Measurements from ENCODE around the gene RETSAT.
"Not testable (repeated sequence)": the region's sequence is repeated elsewhere in the genome, so short reads cannot be mapped to it uniquely, and the experiment has no call there.

Gene RETSAT

DNA sequence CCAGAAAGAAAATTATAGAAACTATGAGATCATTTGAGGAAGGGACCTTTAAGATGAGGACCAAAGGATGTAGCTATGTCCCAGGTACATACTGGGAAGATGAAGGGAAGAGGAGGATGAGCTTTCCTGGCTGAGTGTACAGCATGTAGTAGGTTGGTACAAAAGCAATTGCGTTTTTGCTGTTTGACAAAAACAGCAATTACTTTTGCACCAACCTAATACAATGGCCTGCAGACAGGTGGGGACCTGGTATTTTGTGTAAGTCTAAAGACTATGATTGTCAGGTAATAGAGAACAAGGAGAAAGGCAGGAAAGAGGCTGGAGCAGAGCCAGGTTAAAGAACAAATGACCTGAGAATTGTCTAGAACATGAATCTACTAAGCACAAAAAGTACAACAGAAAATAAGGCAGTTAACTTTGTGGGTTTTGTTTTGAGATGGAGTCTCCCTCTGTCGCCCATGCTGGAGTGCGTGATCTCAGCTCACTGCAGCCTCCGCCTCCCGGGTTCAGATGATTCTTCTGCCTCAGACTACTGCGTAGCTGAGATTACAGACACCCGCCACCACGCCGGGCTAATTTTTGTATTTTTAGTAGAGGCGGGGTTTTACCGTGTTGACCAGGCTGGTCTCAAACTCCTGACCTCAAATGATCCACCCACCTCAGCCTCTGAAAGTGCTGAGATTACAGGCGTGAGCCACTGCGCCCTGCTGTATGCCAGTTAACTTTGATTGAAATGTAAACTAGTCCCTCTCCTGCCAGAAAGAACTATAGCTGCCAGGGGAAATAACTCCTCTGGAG lies 23.3 kb downstream of the RETSAT start:
- Mint-ChIP-seq H3K4me3 (no peak overlapping the region), H3K9me3 (no peaks in the 10 kb centered on the region), H3K27ac (no peak overlapping the region), H3K4me1 (peaks cover 13% of the 10 kb centered on the region), H3K27me3 (no peaks in the 10 kb centered on the region), H3K36me3 (ENCODE audit: low read depth) (peaks cover 14% of the 10 kb centered on the region)
- DNase-seq (no peak), ATAC-seq (no peak)

GRCh38 chr2:85329701-85330100 lies 24.6 kb downstream of the RETSAT start:
- Mint-ChIP-seq H3K27ac (peak overlapping the region; percentile 30), H3K4me1 (peaks cover 22% of the 10 kb centered on the region), H3K36me3 (ENCODE audit: low read depth) (peaks cover 27% of the 10 kb centered on the region)
- not testable (repeated sequence) for H3K4me3 Mint-ChIP-seq, ATAC-seq, H3K27me3 Mint-ChIP-seq, H3K9me3 Mint-ChIP-seq, DNase-seq

DNA sequence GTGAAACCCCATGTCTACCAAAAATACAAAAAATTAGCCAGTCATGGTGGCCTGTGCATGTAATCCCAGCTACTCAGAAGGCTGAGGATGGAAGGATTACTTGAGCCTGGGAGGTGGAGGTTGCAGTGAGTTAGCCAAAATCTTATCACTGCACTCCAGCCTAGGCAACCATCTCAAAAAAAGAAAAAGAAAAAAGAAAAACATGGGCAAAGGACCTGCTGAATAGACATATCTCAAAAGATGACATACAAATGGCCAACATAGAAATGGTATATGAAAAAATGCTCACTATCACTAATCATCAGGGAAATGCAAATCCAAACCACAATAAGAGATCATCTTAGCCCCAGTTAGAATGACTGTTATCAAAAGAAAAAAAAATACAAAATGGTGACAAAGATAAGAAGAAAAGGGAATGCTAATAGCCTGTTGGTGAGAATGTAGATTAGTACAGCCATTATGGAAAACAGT lies 25.1 kb downstream of the RETSAT start:
- Mint-ChIP-seq H3K4me1 (peaks cover 27% of the 10 kb centered on the region), H3K4me3 (no peak overlapping the region), H3K9me3 (no peaks in the 10 kb centered on the region), H3K27ac (peak overlapping the region; percentile 30), H3K27me3 (no peaks in the 10 kb centered on the region), H3K36me3 (ENCODE audit: low read depth) (peaks cover 32% of the 10 kb centered on the region)
- DNase-seq (no peak), ATAC-seq (no peak)

- ATAC-seq (peak; percentile 93), DNase-seq (peak; percentile 95)
- H3K27me3 Mint-ChIP-seq, result no peaks in the 10 kb centered on the region
- H3K4me1 Mint-ChIP-seq, result peaks cover 39% of the 10 kb centered on the region
- peak within 1 kb of the TSS; percentile 92 for H3K4me3 Mint-ChIP-seq
- H3K36me3 Mint-ChIP-seq (ENCODE audit: low read depth), result peaks cover 44% of the 10 kb centered on the region
- peak within 1 kb of the TSS; percentile 98 for H3K27ac Mint-ChIP-seq
- no peaks in the 10 kb centered on the region for H3K9me3 Mint-ChIP-seq
These were observed 26.3 kb downstream of the RETSAT start, which contains the start of gene TGOLN2 for GRCh38 chr2:85327822-85328617. TGOLN2 (minus strand) TSS chr2:85327989; CDS start chr2:85327962, 27 bp downstream.

- Mint-ChIP-seq H3K4me3 (peak overlapping the region; percentile 92), H3K9me3 (no peaks in the 10 kb centered on the region), H3K4me1 (peaks cover 46% of the 10 kb centered on the region), H3K27ac (peak overlapping the region; percentile 98), H3K27me3 (no peaks in the 10 kb centered on the region), H3K36me3 (ENCODE audit: low read depth) (peaks cover 51% of the 10 kb centered on the region)
- peak; percentile 22 for ATAC-seq
- DNase-seq, result peak; percentile 62
These were observed 27.0 kb downstream of the RETSAT start for GRCh38 chr2:85327160-85327821.

GRCh38 chr2:85326406-85327159 lies 27.7 kb downstream of the RETSAT start:
- peak; percentile 48 for DNase-seq
- no peaks in the 10 kb centered on the region for H3K27me3 Mint-ChIP-seq
- H3K27ac Mint-ChIP-seq, result peak overlapping the region; percentile 98
- H3K4me1 Mint-ChIP-seq, result peaks cover 53% of the 10 kb centered on the region
- peak; percentile 30 for ATAC-seq
- H3K9me3 Mint-ChIP-seq, result no peaks in the 10 kb centered on the region
- peaks cover 58% of the 10 kb centered on the region for H3K36me3 Mint-ChIP-seq (ENCODE audit: low read depth)
- peak overlapping the region; percentile 92 for H3K4me3 Mint-ChIP-seq

DNA sequence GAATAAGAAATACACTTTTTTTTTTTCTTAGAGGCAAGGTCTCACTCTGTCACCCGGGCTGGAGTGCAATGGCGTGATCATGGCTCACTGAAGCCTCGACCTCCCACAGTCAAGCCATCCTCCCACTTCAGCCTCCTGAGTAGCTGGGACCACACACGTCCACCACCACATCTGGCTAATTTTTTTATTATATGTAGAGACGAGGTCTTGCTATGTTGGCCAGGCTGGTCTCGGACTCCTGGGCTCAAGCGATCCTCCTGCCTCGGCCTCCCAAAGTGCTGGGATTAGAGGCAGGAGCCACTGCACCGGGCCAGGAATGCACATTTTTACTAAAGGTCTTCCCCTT lies 28.9 kb downstream of the RETSAT start:
- peak overlapping the region; percentile 92 for H3K4me3 Mint-ChIP-seq
- no peaks in the 10 kb centered on the region for H3K9me3 Mint-ChIP-seq
- no peaks in the 10 kb centered on the region for H3K27me3 Mint-ChIP-seq
- peaks cover 61% of the 10 kb centered on the region for H3K4me1 Mint-ChIP-seq
- peaks cover 70% of the 10 kb centered on the region for H3K36me3 Mint-ChIP-seq (ENCODE audit: low read depth)
- ATAC-seq, result no peak
- H3K27ac Mint-ChIP-seq, result peak overlapping the region; percentile 98
- DNase-seq, result no peak

DNA sequence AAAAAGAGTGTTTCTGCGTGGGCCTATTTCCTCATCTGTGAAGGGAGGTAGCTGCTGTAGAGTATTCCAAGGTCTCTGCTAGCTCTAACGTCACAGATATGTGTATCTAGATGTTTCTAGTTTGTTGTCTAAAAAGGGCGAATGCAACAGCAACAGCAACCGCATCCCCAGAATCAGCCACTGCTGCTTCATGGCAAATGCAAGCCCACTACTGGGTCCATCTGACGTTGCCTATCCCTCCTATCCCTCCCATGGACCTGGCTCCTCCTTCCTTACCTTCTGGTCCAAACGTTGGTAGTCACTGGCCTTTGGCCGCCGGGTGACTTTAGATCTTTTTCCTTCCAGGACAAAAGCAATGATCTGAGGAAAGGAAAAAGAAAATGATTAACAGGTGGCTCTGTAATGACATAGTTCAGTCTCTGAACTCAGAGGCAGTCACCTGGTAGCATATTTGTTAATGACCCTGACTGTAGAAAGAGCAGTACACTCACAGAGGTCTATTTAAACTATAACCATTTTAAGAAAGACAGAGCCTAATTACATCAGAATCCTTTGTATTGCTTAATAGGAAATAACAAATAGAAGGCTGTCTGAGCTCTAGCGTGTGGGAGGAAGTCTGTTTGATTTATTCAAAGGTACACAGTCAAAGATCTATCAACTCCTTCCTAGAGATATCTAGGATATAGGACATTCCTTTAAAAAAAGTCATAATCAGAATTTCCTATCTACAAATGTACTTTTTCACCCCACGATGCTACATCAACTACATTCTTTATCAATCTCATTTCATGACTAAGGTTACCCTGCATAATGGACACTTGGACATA lies 29.5 kb downstream of the RETSAT start:
- H3K36me3 Mint-ChIP-seq (ENCODE audit: low read depth), result peaks cover 76% of the 10 kb centered on the region
- no peak for ATAC-seq

DNA sequence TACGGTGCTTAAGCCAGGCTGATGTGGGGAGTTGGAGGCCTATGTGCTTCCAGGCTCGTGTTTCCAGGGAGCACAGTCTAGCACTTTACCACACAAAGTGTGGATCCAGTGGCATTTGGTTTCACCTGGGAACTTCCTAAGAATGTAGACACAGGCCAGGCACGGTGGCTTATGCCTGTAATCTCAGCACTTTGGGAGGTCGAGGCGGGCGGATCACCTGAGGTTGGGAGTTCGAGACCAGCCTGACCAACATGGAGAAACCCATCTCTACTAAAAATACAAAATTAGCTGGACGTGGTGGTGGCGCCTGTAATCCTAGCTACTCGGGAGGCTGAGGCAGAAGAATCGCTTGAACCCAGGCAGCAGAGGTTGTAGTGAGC lies 30.4 kb downstream of the RETSAT start:
- DNase-seq, H3K9me3 Mint-ChIP-seq, H3K27me3 Mint-ChIP-seq, ATAC-seq: not testable (repeated sequence)
- H3K27ac Mint-ChIP-seq, result peak overlapping the region; percentile 38
- H3K36me3 Mint-ChIP-seq (ENCODE audit: low read depth), result peaks cover 82% of the 10 kb centered on the region
- peak overlapping the region; percentile 92 for H3K4me3 Mint-ChIP-seq
- H3K4me1 Mint-ChIP-seq, result peaks cover 70% of the 10 kb centered on the region

More for the DNA sequence above, 29.5 kb downstream of the RETSAT start:
- Mint-ChIP-seq H3K9me3 (no peaks in the 10 kb centered on the region), H3K4me3 (peak overlapping the region; percentile 92), H3K27ac (peak overlapping the region; percentile 98), H3K4me1 (peaks cover 67% of the 10 kb centered on the region), H3K27me3 (no peaks in the 10 kb centered on the region)
- no peak for DNase-seq

DNA sequence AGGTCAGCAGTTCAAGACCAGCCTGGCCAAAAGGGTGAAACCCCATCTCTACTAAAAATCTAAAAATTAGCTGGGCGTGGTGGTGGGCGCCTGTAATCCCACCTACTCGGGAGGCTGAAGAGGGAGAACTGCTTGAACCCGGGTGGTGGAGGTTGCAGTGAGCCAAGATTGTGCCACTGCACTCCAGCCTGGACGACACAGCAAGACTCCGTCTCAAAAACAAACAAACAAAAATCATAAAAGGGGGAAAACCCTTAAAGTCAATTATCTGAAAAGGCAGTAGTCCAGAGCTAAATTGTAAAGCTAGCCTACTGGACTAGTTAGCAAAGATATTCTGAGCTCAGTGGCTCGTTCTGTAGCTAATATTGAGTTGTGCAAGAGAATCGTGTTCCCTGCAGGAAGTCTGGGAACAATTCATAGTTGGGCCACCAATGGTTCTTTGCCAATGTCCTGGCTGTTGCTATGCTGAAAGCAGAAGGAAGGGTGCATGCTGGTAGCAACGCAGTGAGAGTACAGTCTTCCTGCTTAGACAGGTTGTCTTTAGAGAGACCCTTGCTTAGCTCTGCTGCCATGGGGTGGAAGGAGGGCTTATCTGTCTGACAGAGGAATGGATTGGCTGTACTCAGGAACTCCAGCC lies 30.9 kb downstream of the RETSAT start:
- no peak for DNase-seq
- H3K27ac Mint-ChIP-seq, result peak overlapping the region; percentile 38
- peaks cover 71% of the 10 kb centered on the region for H3K4me1 Mint-ChIP-seq
- ATAC-seq, result no peak
- H3K4me3 Mint-ChIP-seq, result peak overlapping the region; percentile 92
- no peaks in the 10 kb centered on the region for H3K9me3 Mint-ChIP-seq
- peaks cover 87% of the 10 kb centered on the region for H3K36me3 Mint-ChIP-seq (ENCODE audit: low read depth)
- no peaks in the 10 kb centered on the region for H3K27me3 Mint-ChIP-seq

DNA sequence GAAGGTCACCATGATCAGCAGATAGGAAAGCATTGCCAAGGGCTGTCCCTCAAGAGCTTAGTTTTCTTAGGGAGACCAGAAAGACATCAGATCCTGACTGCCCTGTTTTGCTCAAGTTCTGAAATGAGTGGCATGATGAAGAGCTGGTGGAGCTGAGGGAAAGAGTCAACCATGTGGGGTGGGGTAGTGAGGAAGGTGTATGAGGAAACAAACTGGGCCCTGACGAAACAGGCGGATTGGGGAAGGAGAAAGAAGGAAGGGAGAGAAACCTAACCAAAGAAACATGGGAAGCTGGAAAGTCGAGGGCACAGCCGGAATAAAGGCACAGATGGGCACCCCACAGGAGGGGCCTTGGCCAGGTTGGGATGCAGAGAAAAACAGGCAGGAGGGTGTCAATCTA lies 34.5 kb downstream of the RETSAT start:
- no peaks in the 10 kb centered on the region for H3K9me3 Mint-ChIP-seq
- H3K4me1 Mint-ChIP-seq, result peaks cover 70% of the 10 kb centered on the region
- DNase-seq (no peak), ATAC-seq (no peak)
- peak overlapping the region; percentile 83 for H3K27ac Mint-ChIP-seq
- peaks cover 75% of the 10 kb centered on the region for H3K36me3 Mint-ChIP-seq (ENCODE audit: low read depth)
- no peaks in the 10 kb centered on the region for H3K27me3 Mint-ChIP-seq
- H3K4me3 Mint-ChIP-seq, result peak overlapping the region; percentile 42

DNA sequence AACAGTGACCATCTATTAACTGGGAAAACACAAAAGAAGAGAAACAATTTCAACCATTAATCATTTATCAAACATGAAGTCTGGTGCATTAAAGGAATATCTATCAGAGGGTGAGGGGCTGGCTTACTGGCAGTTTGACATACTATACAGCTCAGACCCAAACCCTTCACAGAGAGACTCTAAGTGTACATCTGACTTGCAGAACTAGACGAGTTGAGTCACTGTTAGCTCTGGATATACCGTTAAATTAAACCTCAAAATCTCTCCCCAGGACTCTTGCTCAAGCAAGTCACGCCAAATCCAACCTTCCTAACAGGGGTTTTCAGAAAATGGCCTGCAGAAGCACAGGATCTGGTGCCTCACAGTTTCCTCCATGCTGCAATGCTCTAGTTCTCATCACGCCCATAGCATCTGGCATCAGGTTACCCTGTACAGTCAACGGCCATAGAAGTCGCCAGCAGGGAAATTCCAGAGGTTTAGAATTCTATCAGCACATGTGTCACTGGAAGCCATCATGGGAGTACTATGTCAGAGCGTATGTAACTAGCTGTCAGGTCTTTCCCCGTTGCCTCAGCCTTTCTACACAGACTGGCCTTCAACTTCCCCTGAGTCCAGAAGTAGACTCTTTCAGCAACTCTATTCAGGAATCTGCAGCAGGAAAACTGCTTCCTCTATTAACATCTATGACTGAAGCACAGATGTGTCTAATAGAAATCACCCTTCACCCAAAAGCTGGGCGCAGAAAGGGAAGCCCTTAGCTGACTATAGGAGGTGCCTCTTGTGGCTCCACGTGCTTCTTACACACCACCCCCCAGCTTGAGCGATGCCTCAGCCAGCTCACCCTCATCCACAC lies 35.9 kb downstream of the RETSAT start:
- peak; percentile 41 for DNase-seq
- H3K27me3 Mint-ChIP-seq, result no peaks in the 10 kb centered on the region
- H3K36me3 Mint-ChIP-seq (ENCODE audit: low read depth), result peaks cover 70% of the 10 kb centered on the region
- H3K4me1 Mint-ChIP-seq, result peaks cover 59% of the 10 kb centered on the region
- H3K4me3 Mint-ChIP-seq, result peak overlapping the region; percentile 42
- ATAC-seq, result peak; percentile 92
- H3K9me3 Mint-ChIP-seq, result no peaks in the 10 kb centered on the region
- peak overlapping the region; percentile 92 for H3K27ac Mint-ChIP-seq
